ENCODE measurements around the gene LCE1F.

DNA sequence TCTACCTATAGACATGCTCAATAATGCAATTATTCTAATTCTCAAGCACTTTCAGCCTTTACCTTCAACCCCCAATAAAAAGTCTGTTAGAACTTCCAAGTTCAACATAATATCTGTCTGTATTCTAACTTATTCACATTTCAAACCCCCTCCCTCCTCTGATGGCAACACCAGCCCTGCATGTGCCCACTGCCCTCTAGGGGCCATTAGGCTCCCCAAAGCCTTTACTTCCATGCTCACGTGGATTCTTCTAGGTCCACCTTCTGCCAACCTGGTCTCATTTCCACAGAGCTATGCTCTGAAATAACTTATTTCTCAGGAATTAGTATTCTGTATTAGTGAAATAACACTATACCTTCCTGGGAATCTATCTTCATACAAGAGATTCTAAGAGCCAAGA lies 39.3 kb upstream of the LCE1F start:
- no peak for TF ChIP-seq POLR2A (IDR thresholded peaks at IDR 0.05)
- TF ChIP-seq, protein P1, sequence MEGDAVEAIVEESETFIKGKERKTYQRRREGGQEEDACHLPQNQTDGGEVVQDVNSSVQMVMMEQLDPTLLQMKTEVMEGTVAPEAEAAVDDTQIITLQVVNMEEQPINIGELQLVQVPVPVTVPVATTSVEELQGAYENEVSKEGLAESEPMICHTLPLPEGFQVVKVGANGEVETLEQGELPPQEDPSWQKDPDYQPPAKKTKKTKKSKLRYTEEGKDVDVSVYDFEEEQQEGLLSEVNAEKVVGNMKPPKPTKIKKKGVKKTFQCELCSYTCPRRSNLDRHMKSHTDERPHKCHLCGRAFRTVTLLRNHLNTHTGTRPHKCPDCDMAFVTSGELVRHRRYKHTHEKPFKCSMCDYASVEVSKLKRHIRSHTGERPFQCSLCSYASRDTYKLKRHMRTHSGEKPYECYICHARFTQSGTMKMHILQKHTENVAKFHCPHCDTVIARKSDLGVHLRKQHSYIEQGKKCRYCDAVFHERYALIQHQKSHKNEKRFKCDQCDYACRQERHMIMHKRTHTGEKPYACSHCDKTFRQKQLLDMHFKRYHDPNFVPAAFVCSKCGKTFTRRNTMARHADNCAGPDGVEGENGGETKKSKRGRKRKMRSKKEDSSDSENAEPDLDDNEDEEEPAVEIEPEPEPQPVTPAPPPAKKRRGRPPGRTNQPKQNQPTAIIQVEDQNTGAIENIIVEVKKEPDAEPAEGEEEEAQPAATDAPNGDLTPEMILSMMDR (IDR thresholded peaks at IDR 0.05) = no peak
